Measurements from ENCODE around the gene LRRC31.

LRRC31 gene

DNA sequence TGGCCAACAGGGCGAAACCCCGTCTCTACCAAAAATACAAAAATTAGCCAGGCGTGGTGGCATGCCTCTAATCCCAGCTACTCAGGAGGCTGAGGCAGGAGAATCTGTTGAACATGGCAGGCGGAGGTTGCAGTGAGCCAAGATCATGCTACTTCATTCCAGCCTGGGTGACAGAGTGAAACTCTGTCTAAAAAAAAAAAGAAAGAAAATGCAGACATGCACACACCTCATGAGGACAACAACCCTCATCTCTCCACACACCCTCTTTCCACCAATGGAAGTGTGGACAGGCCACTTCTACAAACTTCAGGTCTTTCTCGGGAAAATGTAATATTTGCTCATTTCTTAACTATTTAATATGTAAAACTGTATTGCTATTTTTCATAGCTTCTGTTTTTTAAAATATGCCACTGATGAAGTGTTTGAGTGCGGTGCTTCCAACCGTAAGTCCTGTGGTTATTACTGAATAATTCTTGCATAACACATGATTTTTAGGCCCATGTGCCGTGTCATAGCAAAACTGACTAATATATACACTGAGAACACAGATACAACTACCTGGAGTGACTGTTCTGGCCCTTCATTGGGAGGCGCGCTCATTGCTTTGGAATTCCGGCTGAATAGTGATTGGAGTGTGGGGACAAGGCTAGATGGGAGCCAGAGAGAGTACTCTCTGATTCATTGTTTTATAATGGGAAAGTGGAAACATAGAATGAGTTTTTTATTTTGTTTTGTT, 23.1 kb downstream of the LRRC31 start:
- FAIRE-seq (peak; percentile 52), DNase-seq (ENCODE audit: insufficient read length, low spot score) (peak; percentile 42)
- peak; percentile 76 for TF ChIP-seq PAX5 (IDR thresholded peaks at IDR 0.05; ENCODE audit: insufficient read depth, low read length, severe bottlenecking)
- no peak for TF ChIP-seq SPI1 (IDR thresholded peaks at IDR 0.05; ENCODE audit: low read depth, low read length)
- no peak for TF ChIP-seq POLR2AphosphoS5 (IDR thresholded peaks at IDR 0.05; ENCODE audit: low read depth, low read length)
- 0 out of 2 replicates have a peak, but pooled peaks have one; percentile 27 for TF ChIP-seq POU2F2 (IDR thresholded peaks at IDR 0.05; ENCODE audit: low read depth, low read length)
- no peak for TF ChIP-seq TAF1 (IDR thresholded peaks at IDR 0.05; ENCODE audit: low read depth, low read length)

GRCh38 chr3:169842960-169843359, 26.8 kb downstream of the LRRC31 start:
- FAIRE-seq, result peak; percentile 50
- DNase-seq (ENCODE audit: insufficient read length, low spot score), result no peak
- TF ChIP-seq PAX5 (IDR thresholded peaks at IDR 0.05; ENCODE audit: insufficient read depth, low read length, severe bottlenecking) (no peak), SPI1 (IDR thresholded peaks at IDR 0.05; ENCODE audit: low read depth, low read length) (no peak), POLR2AphosphoS5 (IDR thresholded peaks at IDR 0.05; ENCODE audit: low read depth, low read length) (no peak), POLR2A (IDR thresholded peaks at IDR 0.05; ENCODE audit: low read depth, low read length) (no peak), POU2F2 (IDR thresholded peaks at IDR 0.05; ENCODE audit: low read depth, low read length) (no peak), TAF1 (IDR thresholded peaks at IDR 0.05; ENCODE audit: low read depth, low read length) (no peak)

DNA sequence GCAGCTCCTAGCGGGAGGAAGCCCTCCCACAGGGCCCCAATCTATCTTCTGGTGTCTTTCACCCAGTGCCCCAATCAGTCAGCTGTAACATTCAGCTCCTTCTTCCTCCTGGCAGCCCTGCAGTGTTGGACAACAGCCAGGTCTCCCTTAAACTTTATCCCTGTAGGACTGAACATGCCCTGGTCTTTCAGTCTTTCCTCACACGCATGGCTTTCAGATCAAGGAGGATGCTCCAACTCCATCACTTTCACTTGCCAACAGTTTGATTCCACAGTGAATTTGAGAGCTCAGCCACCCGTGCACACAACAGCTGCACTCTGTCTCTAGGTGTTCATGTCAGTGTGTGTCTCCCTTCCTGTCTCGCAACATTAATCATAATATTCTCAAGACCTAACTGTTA, 28.6 kb downstream of the LRRC31 start:
- DNase-seq (ENCODE audit: insufficient read length, low spot score) (no peak), FAIRE-seq (peak; percentile 82)
- TF ChIP-seq PAX5 (IDR thresholded peaks at IDR 0.05; ENCODE audit: insufficient read depth, low read length, severe bottlenecking) (peak; percentile 56), POLR2AphosphoS5 (IDR thresholded peaks at IDR 0.05; ENCODE audit: low read depth, low read length) (no peak)

DNA sequence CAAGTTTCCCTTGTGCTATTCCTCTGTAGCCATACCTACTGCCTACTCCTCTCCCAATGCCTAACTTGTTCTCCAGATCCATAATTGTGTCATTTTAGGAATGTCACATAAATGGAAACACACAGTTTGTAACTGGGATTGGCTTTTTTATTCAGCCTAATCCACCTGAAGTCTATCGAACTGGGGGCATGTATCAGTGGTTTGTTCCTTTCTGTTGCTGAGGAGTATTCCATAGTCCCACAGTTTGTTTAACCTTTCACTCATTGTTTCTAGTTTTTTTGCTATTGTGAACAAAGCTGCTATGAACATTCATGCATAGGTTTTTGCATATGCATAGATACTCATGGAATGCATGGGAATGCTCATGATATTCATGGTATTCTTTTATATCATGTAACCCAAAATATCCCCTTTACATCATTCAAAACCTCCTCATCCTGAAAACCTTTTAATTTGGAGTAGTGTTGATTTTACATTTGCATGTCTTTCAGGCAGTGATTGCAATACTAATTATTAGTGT, 31.2 kb downstream of the LRRC31 start:
- DNase-seq (ENCODE audit: insufficient read length, low spot score), result no peak

DNA sequence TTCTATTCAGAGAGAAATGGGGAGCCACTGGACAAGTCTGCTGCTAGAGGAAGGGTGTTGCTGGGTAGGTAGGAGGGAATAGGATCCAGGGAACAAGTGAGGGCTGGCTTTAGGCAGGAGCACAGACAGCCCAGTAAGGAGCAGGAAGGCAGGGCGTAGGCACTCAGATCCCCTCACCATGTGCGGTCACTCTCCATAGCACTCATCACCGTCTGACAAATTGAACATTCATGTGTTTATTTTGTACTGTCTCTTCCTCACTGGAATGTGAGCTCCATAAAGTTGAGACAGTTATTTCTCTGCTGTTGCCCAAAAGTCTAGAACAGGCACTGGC, 32.8 kb downstream of the LRRC31 start:
- DNase-seq (ENCODE audit: insufficient read length, low spot score) (no peak), FAIRE-seq (no peak)
- TF ChIP-seq TAF1 (IDR thresholded peaks at IDR 0.05; ENCODE audit: low read depth, low read length) (no peak), PAX5 (IDR thresholded peaks at IDR 0.05; ENCODE audit: insufficient read depth, low read length, severe bottlenecking) (no peak), SPI1 (IDR thresholded peaks at IDR 0.05; ENCODE audit: low read depth, low read length) (no peak), POLR2A (IDR thresholded peaks at IDR 0.05; ENCODE audit: low read depth, low read length) (no peak), POU2F2 (IDR thresholded peaks at IDR 0.05; ENCODE audit: low read depth, low read length) (no peak), POLR2AphosphoS5 (IDR thresholded peaks at IDR 0.05; ENCODE audit: low read depth, low read length) (no peak)

More for the DNA sequence above, 31.2 kb downstream of the LRRC31 start:
- peak; percentile 57 for FAIRE-seq
- TF ChIP-seq TAF1 (IDR thresholded peaks at IDR 0.05; ENCODE audit: low read depth, low read length) (no peak), POU2F2 (IDR thresholded peaks at IDR 0.05; ENCODE audit: low read depth, low read length) (no peak), POLR2AphosphoS5 (IDR thresholded peaks at IDR 0.05; ENCODE audit: low read depth, low read length) (no peak), POLR2A (IDR thresholded peaks at IDR 0.05; ENCODE audit: low read depth, low read length) (no peak), SPI1 (IDR thresholded peaks at IDR 0.05; ENCODE audit: low read depth, low read length) (no peak), PAX5 (IDR thresholded peaks at IDR 0.05; ENCODE audit: insufficient read depth, low read length, severe bottlenecking) (no peak)

DNA sequence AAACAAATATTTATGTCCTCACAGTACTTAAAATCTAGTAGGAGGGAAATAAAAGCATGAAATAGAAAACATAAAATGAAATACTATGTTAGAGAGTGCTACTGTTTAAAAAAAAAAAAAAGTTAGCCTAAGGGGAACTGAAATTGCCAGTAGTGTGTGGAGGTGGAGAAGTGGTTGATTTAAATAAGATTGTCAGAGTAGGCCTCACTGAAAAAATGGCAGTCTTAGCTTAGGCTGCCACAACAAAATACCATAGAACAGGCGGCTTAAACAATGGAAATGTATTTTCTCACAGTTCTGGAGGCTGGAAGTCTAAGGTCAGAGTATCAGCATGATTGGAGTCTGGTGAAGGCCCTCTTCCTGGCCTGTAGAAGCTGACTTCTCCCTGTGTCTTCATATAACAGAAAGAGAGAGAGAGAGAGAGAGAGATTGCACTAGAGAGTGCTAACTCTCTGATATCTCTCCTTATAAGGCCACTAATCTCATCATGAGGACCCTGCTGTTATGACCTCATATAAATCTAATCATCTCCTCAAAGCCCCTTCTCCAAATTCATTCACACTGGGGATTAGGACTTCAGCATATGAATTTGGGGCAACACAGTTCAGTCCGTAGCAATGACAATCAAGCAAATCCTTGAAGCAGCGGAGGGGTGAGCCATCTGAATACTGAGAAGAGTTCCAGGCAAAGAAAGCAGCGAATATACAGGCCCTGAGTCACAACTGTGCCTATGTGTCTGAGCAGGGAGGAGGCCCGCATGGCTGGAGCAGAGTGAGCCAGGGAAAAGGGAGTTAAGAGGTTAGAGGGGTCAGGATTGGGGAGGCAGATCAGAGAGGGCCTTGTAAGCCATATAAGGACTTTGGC, 33.4 kb downstream of the LRRC31 start:
- FAIRE-seq, result peak; percentile 89
- DNase-seq (ENCODE audit: insufficient read length, low spot score), result no peak
- TF ChIP-seq POU2F2 (IDR thresholded peaks at IDR 0.05; ENCODE audit: low read depth, low read length), result no peak
- TF ChIP-seq SPI1 (IDR thresholded peaks at IDR 0.05; ENCODE audit: low read depth, low read length), result peak; percentile 92

- no peak for TF ChIP-seq SPI1 (IDR thresholded peaks at IDR 0.05; ENCODE audit: low read depth, low read length)
- TF ChIP-seq POU2F2 (IDR thresholded peaks at IDR 0.05; ENCODE audit: low read depth, low read length), result no peak
- no peak for TF ChIP-seq POLR2A (IDR thresholded peaks at IDR 0.05; ENCODE audit: low read depth, low read length)
- no peak for TF ChIP-seq TAF1 (IDR thresholded peaks at IDR 0.05; ENCODE audit: low read depth, low read length)
- TF ChIP-seq PAX5 (IDR thresholded peaks at IDR 0.05; ENCODE audit: insufficient read depth, low read length, severe bottlenecking), result no peak
- peak; percentile 82 for FAIRE-seq
- no peak for DNase-seq (ENCODE audit: insufficient read length, low spot score)
These were observed 34.2 kb downstream of the LRRC31 start for GRCh38 chr3:169835533-169835932.

- TF ChIP-seq SPI1 (IDR thresholded peaks at IDR 0.05; ENCODE audit: low read depth, low read length) (no peak), POLR2A (IDR thresholded peaks at IDR 0.05; ENCODE audit: low read depth, low read length) (no peak), TAF1 (IDR thresholded peaks at IDR 0.05; ENCODE audit: low read depth, low read length) (no peak), POLR2AphosphoS5 (IDR thresholded peaks at IDR 0.05; ENCODE audit: low read depth, low read length) (no peak), PAX5 (IDR thresholded peaks at IDR 0.05; ENCODE audit: insufficient read depth, low read length, severe bottlenecking) (no peak), POU2F2 (IDR thresholded peaks at IDR 0.05; ENCODE audit: low read depth, low read length) (no peak)
- FAIRE-seq, result no peak
These were observed 42.0 kb downstream of the LRRC31 start for GRCh38 chr3:169827712-169828111.

GRCh38 chr3:169825316-169825715, 44.4 kb downstream of the LRRC31 start:
- no peak for FAIRE-seq
- DNase-seq (ENCODE audit: insufficient read length, low spot score), result no peak
- no peak for TF ChIP-seq SPI1 (IDR thresholded peaks at IDR 0.05; ENCODE audit: low read depth, low read length)
- TF ChIP-seq POLR2A (IDR thresholded peaks at IDR 0.05; ENCODE audit: low read depth, low read length), result no peak
- TF ChIP-seq POU2F2 (IDR thresholded peaks at IDR 0.05; ENCODE audit: low read depth, low read length), result no peak
- TF ChIP-seq PAX5 (IDR thresholded peaks at IDR 0.05; ENCODE audit: insufficient read depth, low read length, severe bottlenecking), result no peak
- no peak for TF ChIP-seq TAF1 (IDR thresholded peaks at IDR 0.05; ENCODE audit: low read depth, low read length)
- TF ChIP-seq POLR2AphosphoS5 (IDR thresholded peaks at IDR 0.05; ENCODE audit: low read depth, low read length), result no peak

More at GRCh38 chr3:169827712-169828111, 42.0 kb downstream of the LRRC31 start:
- no peak for DNase-seq (ENCODE audit: insufficient read length, low spot score)

All from GM12891 (cell line).